OCI-LY3 (cell line): ENCODE measurements around the gene TRMU.

ENCODE experiments used
- H2AFZ ChIP-seq: fragments of 200-600, 300-600 bp; shearing (Covaris generic); 2 replicates; pipeline ENCODE4 v1.6.0; 2014; ENCODE audit warnings: antibody characterized with exemption, low read depth, low read length
- H3K27ac ChIP-seq: fragments of 200-600, 300-600 bp; sonication (generic); 2 replicates; pipeline ENCODE4 v1.5.1; 2014; ENCODE audit warnings: mild to moderate bottlenecking, low read length, moderate library complexity, mixed read lengths
- H3K27me3 ChIP-seq: fragments of 200-600, 300-600 bp; sonication (generic); 2 replicates; pipeline ENCODE4 v1.6.1; 2014; ENCODE audit warnings: low read depth, low read length, mixed read lengths
- H3K36me3 ChIP-seq: fragments of 200-600, 300-600 bp; sonication (generic); replicated peaks from 2 replicates; pipeline ENCODE3; 2014; ENCODE audit warnings: low read depth, low read length, mixed read lengths
- H3K4me1 ChIP-seq: fragments of 300-600, 200-600 bp; sonication (generic); 2 replicates; pipeline ENCODE4 v1.6.1; 2014; ENCODE audit warnings: low read length, mixed read lengths
- H3K4me2 ChIP-seq: fragments of 200-600, 300-600 bp; sonication (generic); 2 replicates; pipeline ENCODE4 v1.6.1; 2014; ENCODE audit warnings: low read length, mixed read lengths
- H3K4me3 ChIP-seq: fragments of 300-600, 200-600 bp; sonication (generic); 2 replicates; pipeline ENCODE4 v1.5.1; 2014; ENCODE audit warnings: antibody characterized with exemption, mild to moderate bottlenecking, low read length, moderate library complexity
- H3K79me2 ChIP-seq: fragments of 300-600, 200-600 bp; shearing (Covaris generic); 2 replicates; pipeline ENCODE4 v1.6.1; 2014; ENCODE audit warnings: mild to moderate bottlenecking, low read length, mixed read lengths
- H3K9ac ChIP-seq: fragments of 300-600, 200-600 bp; shearing (Covaris generic); 2 replicates; pipeline ENCODE4 v1.6.0; 2014; ENCODE audit warnings: mild to moderate bottlenecking, low read length, moderate library complexity
- H3K9me3 ChIP-seq: fragments of 200-600, 300-600 bp; shearing (Covaris generic); 2 replicates; pipeline ENCODE4 v1.6.1; 2014; ENCODE audit warnings: low read length, mixed read lengths; ENCODE audit not compliant: insufficient read depth
- H4K20me1 ChIP-seq: fragments of 200-600, 300-600 bp; sonication (generic); 2 replicates; pipeline ENCODE4 v1.6.1; 2016; ENCODE audit warnings: low read length, mixed read lengths; ENCODE audit not compliant: insufficient read depth
- CTCF ChIP-seq: fragments of 200-600, 300-600 bp; sonication (generic); IDR thresholded peaks from 2 replicates; pipeline ENCODE4 v1.5.1; 2014; ENCODE audit warnings: antibody characterized with exemption, low read length, low read depth
- EZH2phosphoT487 ChIP-seq: fragments of 200-600 bp; shearing (Covaris generic); IDR thresholded peaks from 2 replicates; pipeline ENCODE4 v1.6.1; 2018; ENCODE audit warnings: antibody characterized with exemption, mixed run types, low read depth

TRMU gene

GRCh38 chr22:46339956-46340355 lies 4.4 kb downstream of the TRMU start:
- Histone ChIP-seq H3K4me2 (no peak overlapping the region), H3K36me3 (peaks cover 57% of the 10 kb centered on the region), H2AFZ (no peak overlapping the region), H3K4me3 (no peak overlapping the region), H3K9me3 (no peaks in the 10 kb centered on the region), H3K79me2 (peaks cover 47% of the 10 kb centered on the region), H3K9ac (no peak overlapping the region), H3K27me3 (no peaks in the 10 kb centered on the region), H3K4me1 (peaks cover 7% of the 10 kb centered on the region), H4K20me1 (0 out of 2 replicates have a peak, but pooled peaks cover 4% of the 10 kb centered on the region), H3K27ac (no peak overlapping the region)
- TF ChIP-seq CTCF: no peak
- TF ChIP-seq EZH2phosphoT487: no peak

- H3K9me3 ChIP-seq: no peaks in the 10 kb centered on the region
- peaks cover 63% of the 10 kb centered on the region for H3K36me3 ChIP-seq
- H3K4me3 ChIP-seq: no peak overlapping the region
- H3K9ac ChIP-seq: no peak overlapping the region
- no peaks in the 10 kb centered on the region for H3K27me3 ChIP-seq
- peaks cover 7% of the 10 kb centered on the region for H3K4me1 ChIP-seq
- H3K27ac ChIP-seq: no peak overlapping the region
- no peak overlapping the region for H2AFZ ChIP-seq
- H4K20me1 ChIP-seq: 0 out of 2 replicates have a peak, but pooled peaks cover 4% of the 10 kb centered on the region
- H3K79me2 ChIP-seq: peaks cover 45% of the 10 kb centered on the region
- no peak overlapping the region for H3K4me2 ChIP-seq
- TF ChIP-seq CTCF (no peak), EZH2phosphoT487 (no peak)
Observed at GRCh38 chr22:46340676-46341075, 5.2 kb downstream of the TRMU start.

- no peak overlapping the region for H3K27ac ChIP-seq
- H3K79me2 ChIP-seq: peaks cover 6% of the 10 kb centered on the region; the same call in 1 of the 2 replicates
- no peak overlapping the region for H3K4me3 ChIP-seq
- H2AFZ ChIP-seq: no peak overlapping the region
- H3K9me3 ChIP-seq: no peaks in the 10 kb centered on the region
- H3K36me3 ChIP-seq: peaks cover 78% of the 10 kb centered on the region
- no peaks in the 10 kb centered on the region for H4K20me1 ChIP-seq
- no peak for TF ChIP-seq EZH2phosphoT487
- no peak for TF ChIP-seq CTCF
- peaks cover 10% of the 10 kb centered on the region for H3K4me1 ChIP-seq
- no peaks in the 10 kb centered on the region for H3K27me3 ChIP-seq
- no peak overlapping the region for H3K9ac ChIP-seq
- H3K4me2 ChIP-seq: no peak overlapping the region
Observed at GRCh38 chr22:46346680-46347405, 11.3 kb downstream of the TRMU start.

GRCh38 chr22:46347646-46348045 lies 12.1 kb downstream of the TRMU start:
- Histone ChIP-seq H3K4me1 (peaks cover 10% of the 10 kb centered on the region), H2AFZ (no peak overlapping the region), H3K79me2 (peaks cover 5% of the 10 kb centered on the region; the same call in 1 of the 2 replicates), H3K9ac (no peak overlapping the region), H3K4me3 (no peak overlapping the region), H3K9me3 (no peaks in the 10 kb centered on the region), H4K20me1 (no peaks in the 10 kb centered on the region), H3K27me3 (no peaks in the 10 kb centered on the region), H3K36me3 (peaks cover 82% of the 10 kb centered on the region), H3K27ac (no peak overlapping the region), H3K4me2 (no peak overlapping the region)
- no peak for TF ChIP-seq CTCF
- no peak for TF ChIP-seq EZH2phosphoT487
